GM12878 (cell line): ENCODE results near the gene BDH1.

Experiments used
- ATF7 ChIP-seq: fragments of 450-650 bp; IDR thresholded peaks from 2 replicates; pipeline ENCODE4 v1.6.1; 2016; ENCODE audit warnings: low read depth, mild to moderate bottlenecking
- BHLHE40 ChIP-seq, 2 experiments: fragments of 450-650 bp in 1 of 2; IDR thresholded peaks; 2 replicates each; pipeline ENCODE4 v1.6.1; 2011 to 2017; ENCODE audit warnings: low read depth in 2 of 2, borderline replicate concordance in 1 of 2, improper control_type of control experiment in 1 of 2, low read length in 1 of 2, mild to moderate bottlenecking in 1 of 2
- CTCF ChIP-seq, 3 experiments: IDR thresholded peaks in 2 of 3; conservative IDR thresholded peaks in 1 of 3; 2 replicates each; pipeline ENCODE4 v1.5.1; 2011; ENCODE audit warnings: low read depth in 3 of 3, low read length in 3 of 3, mild to moderate bottlenecking in 3 of 3, control low read depth in 2 of 3, moderate library complexity in 2 of 3, inconsistent platforms in 1 of 3, mixed read lengths in 1 of 3; ENCODE audit not compliant: control insufficient read depth in 2 of 3, insufficient read depth in 1 of 3; ENCODE audit errors: extremely low read depth in 1 of 3
- NBN ChIP-seq: fragments of 450-650 bp; IDR thresholded peaks from 2 replicates; pipeline ENCODE4 v1.6.1; 2016
- POLR2A ChIP-seq: IDR thresholded peaks from 2 replicates; pipeline ENCODE4 v1.6.1; 2011; ENCODE audit warnings: low read depth, mild to moderate bottlenecking, low read length
- SP1 ChIP-seq: IDR thresholded peaks from one replicate; pipeline ENCODE4 v1.6.1; 2011; ENCODE audit warnings: low read depth, low read length
- YY1 ChIP-seq: IDR thresholded peaks from 2 replicates; pipeline ENCODE4 v1.6.1; 2011; ENCODE audit warnings: low read depth, mild to moderate bottlenecking, low read length
- TF ChIP-seq, protein P1 (sequence below): fragments of 450-650 bp; conservative IDR thresholded peaks from 2 replicates; pipeline ENCODE4 v1.6.1; 2017; ENCODE audit warnings: mild to moderate bottlenecking, moderate library complexity

- TF ChIP-seq CTCF (IDR thresholded peaks at IDR 0.05 in 2 of 3, conservative IDR thresholded peaks at IDR 0.05 in 1 of 3; ENCODE audit: control insufficient read depth in 2 of 3, extremely low read depth in 1 of 3, insufficient read depth in 1 of 3, low read depth in 3 of 3, low read length in 3 of 3) (no peak), YY1 (no peak), NBN (no peak), ATF7 (no peak), POLR2A (no peak), BHLHE40 (IDR thresholded peaks at IDR 0.05; ENCODE audit: borderline replicate concordance in 1 of 2, low read depth in 2 of 2, low read length in 1 of 2) (no peak), SP1 (no peak)
- TF ChIP-seq, protein P1, sequence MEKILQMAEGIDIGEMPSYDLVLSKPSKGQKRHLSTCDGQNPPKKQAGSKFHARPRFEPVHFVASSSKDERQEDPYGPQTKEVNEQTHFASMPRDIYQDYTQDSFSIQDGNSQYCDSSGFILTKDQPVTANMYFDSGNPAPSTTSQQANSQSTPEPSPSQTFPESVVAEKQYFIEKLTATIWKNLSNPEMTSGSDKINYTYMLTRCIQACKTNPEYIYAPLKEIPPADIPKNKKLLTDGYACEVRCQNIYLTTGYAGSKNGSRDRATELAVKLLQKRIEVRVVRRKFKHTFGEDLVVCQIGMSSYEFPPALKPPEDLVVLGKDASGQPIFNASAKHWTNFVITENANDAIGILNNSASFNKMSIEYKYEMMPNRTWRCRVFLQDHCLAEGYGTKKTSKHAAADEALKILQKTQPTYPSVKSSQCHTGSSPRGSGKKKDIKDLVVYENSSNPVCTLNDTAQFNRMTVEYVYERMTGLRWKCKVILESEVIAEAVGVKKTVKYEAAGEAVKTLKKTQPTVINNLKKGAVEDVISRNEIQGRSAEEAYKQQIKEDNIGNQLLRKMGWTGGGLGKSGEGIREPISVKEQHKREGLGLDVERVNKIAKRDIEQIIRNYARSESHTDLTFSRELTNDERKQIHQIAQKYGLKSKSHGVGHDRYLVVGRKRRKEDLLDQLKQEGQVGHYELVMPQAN: no peak
Observed at GRCh38 chr3:197586181-197586580, 30.4 kb upstream of the BDH1 start.
